HG03558 (cell line): Measurements from ENCODE around the gene RIGI.
"Not testable (repeated sequence)": the region's sequence is repeated elsewhere in the genome, so short reads cannot be mapped to it uniquely, and the experiment has no call there.

Experiments used
- ATAC-seq: cut with Tn5 transposase; IDR thresholded peaks from one replicate; pipeline ENCODE4 v1.9.1; 2021; ENCODE audit warnings: moderate number of reproducible peaks; ENCODE audit not compliant: unreplicated experiment; ENCODE audit errors: extremely low read depth

RIGI gene

GRCh38 chr9:32533816-32534215 is 7.8 kb upstream of the RIGI start:
- ATAC-seq, result no peak

GRCh38 chr9:32533336-32533735 is 7.3 kb upstream of the RIGI start:
- ATAC-seq, result no peak

- no peak for ATAC-seq
Observed at GRCh38 chr9:32526707-32527048, 682 bp upstream of the RIGI start.

- no peak for ATAC-seq
Observed at GRCh38 chr9:32525709-32526030, 326 bp downstream of the RIGI start.

- ATAC-seq, result peak; percentile 15
Observed at GRCh38 chr9:32524892-32525708, 896 bp downstream of the RIGI start.

GRCh38 chr9:32524558-32524891 is 1.5 kb downstream of the RIGI start:
- not testable (repeated sequence) for ATAC-seq

GRCh38 chr9:32523910-32524309 is 2.1 kb downstream of the RIGI start:
- no peak for ATAC-seq

- no peak for ATAC-seq
Observed at GRCh38 chr9:32518276-32518675, 7.7 kb downstream of the RIGI start.

GRCh38 chr9:32516241-32516640 is 9.8 kb downstream of the RIGI start:
- ATAC-seq, result no peak

- no peak for ATAC-seq
Observed at GRCh38 chr9:32508728-32509127, 17.3 kb downstream of the RIGI start.

- ATAC-seq, result no peak
Observed at GRCh38 chr9:32503008-32503407, 23.0 kb downstream of the RIGI start.

- no peak for ATAC-seq
Observed at GRCh38 chr9:32502464-32502863, 23.5 kb downstream of the RIGI start.

- no peak for ATAC-seq
Observed at GRCh38 chr9:32501868-32502267, 24.1 kb downstream of the RIGI start.

GRCh38 chr9:32500768-32501167 is 25.2 kb downstream of the RIGI start:
- no peak for ATAC-seq

- ATAC-seq, result no peak
Observed at GRCh38 chr9:32497921-32498320, 28.1 kb downstream of the RIGI start.

- ATAC-seq, result no peak
Observed at GRCh38 chr9:32490601-32491000, 35.4 kb downstream of the RIGI start.

- ATAC-seq, result no peak
Observed at GRCh38 chr9:32487981-32488380, 38.0 kb downstream of the RIGI start.

- no peak for ATAC-seq
Observed at GRCh38 chr9:32486839-32487562, 39.0 kb downstream of the RIGI start.

GRCh38 chr9:32483343-32483742 is 42.7 kb downstream of the RIGI start:
- ATAC-seq, result no peak
